SK-N-SH (cell line): Measurements from ENCODE around the gene PEX14. TPM values are rescaled to one million over a fixed set of nuclear protein-coding genes. Genes with fewer than 3 reads are reported as not detected.

Source experiments
- CTCF ChIA-PET: fragments of 300-600, 350-600 bp; formaldehyde crosslinking; extraction: SDS; loops from one replicate; lab custom pipeline; 2021; lab: Yijun Ruan, JAX
- POLR2A ChIA-PET: fragments of 350-600 bp; sonication (Branson Sonifier 250); formaldehyde crosslinking; extraction: SDS; loops from one replicate; lab custom pipeline; 2020; ENCODE audit warnings: antibody characterized with exemption, inconsistent platforms; lab: Yijun Ruan, JAX
- DNase-seq: peaks from one replicate; pipeline ENCODE4 v3.0.0; 2012
- H2AFZ ChIP-seq: fragments of 200-600 bp; sonication (generic); 2 replicates; pipeline ENCODE4 v1.8.1; 2016; ENCODE audit warnings: antibody characterized with exemption, mild to moderate bottlenecking, low read depth
- H3F3A ChIP-seq: fragments of 200-600 bp; sonication (generic); replicated peaks from 2 replicates; pipeline ENCODE3; 2016; ENCODE audit warnings: antibody characterized with exemption, mild to moderate bottlenecking; ENCODE audit not compliant: insufficient read depth
- H3K27ac ChIP-seq, 2 experiments: fragments of 200-500 bp in 1 of 2; fragments of 200-600 bp in 1 of 2; sonication (Bioruptor generic) in 1 of 2; sonication (generic), shearing (Covaris generic) in 1 of 2; 2 replicates each; pipeline versions ENCODE4 v1.5.1 to v1.6.1; 2014 to 2016; ENCODE audit warnings: low read depth in 2 of 2, inconsistent platforms in 1 of 2, low read length in 1 of 2, mild to moderate bottlenecking in 1 of 2, mixed read lengths in 1 of 2
- H3K27me3 ChIP-seq: fragments of 200-600 bp; sonication (generic), shearing (Covaris generic); 2 replicates; pipeline ENCODE4 v1.6.1; 2016; ENCODE audit warnings: mixed run types; ENCODE audit not compliant: insufficient read depth
- H3K36me3 ChIP-seq, 2 experiments: fragments of 200-500 bp in 1 of 2; fragments of 200-600 bp in 1 of 2; sonication (Bioruptor generic) in 1 of 2; sonication (generic) in 1 of 2; replicated peaks in 1 of 2; 2 replicates each; pipeline versions ENCODE3 to v1.5.1; 2014 to 2016; ENCODE audit warnings: low read length in 1 of 2, mild to moderate bottlenecking in 1 of 2; ENCODE audit not compliant: insufficient read depth in 2 of 2, control insufficient read depth in 1 of 2
- H3K4me1 ChIP-seq, 2 experiments: fragments of 200-500 bp in 1 of 2; fragments of 200-600 bp in 1 of 2; sonication (Bioruptor generic) in 1 of 2; sonication (generic), shearing (Covaris generic) in 1 of 2; 2 replicates each; pipeline versions ENCODE4 v1.5.1 to v1.6.1; 2014 to 2016; ENCODE audit warnings: low read depth in 1 of 2, low read length in 1 of 2, mixed run types in 1 of 2; ENCODE audit not compliant: insufficient read depth in 2 of 2, control insufficient read depth in 1 of 2
- H3K4me2 ChIP-seq: fragments of 200-600 bp; sonication (generic), shearing (Covaris generic); 2 replicates; pipeline ENCODE4 v1.6.1; 2017; ENCODE audit warnings: mixed run types
- H3K4me3 ChIP-seq, 2 experiments: fragments of 200-500 bp in 1 of 2; fragments of 200-600 bp in 1 of 2; sonication (Bioruptor generic) in 1 of 2; sonication (generic), shearing (Covaris generic) in 1 of 2; 2 replicates each; pipeline versions ENCODE4 v1.5.1 to v1.8.1; 2014 to 2016; ENCODE audit warnings: low read depth in 2 of 2, inconsistent platforms in 1 of 2, low read length in 1 of 2, mild to moderate bottlenecking in 1 of 2, mixed read lengths in 1 of 2, moderate library complexity in 1 of 2
- H3K79me2 ChIP-seq: fragments of 200-600 bp; sonication (generic); 2 replicates; pipeline ENCODE4 v1.8.1; 2017; ENCODE audit warnings: mild to moderate bottlenecking; ENCODE audit not compliant: insufficient read depth
- H3K9ac ChIP-seq: fragments of 200-600 bp; sonication (generic); 2 replicates; pipeline ENCODE4 v1.6.1; 2017; ENCODE audit warnings: mixed run types
- H3K9me2 ChIP-seq: fragments of 200-600 bp; sonication (generic); 2 replicates; pipeline ENCODE4 v1.6.1; 2017; ENCODE audit warnings: mixed run types
- H3K9me3 ChIP-seq: fragments of 200-600 bp; sonication (generic); 2 replicates; pipeline ENCODE4 v1.6.1; 2017; ENCODE audit warnings: mixed run types, mild to moderate bottlenecking, moderate library complexity
- H4K20me1 ChIP-seq: fragments of 200-600 bp; sonication (generic); 2 replicates; pipeline ENCODE4 v1.6.1; 2017; ENCODE audit warnings: mild to moderate bottlenecking, mixed run types; ENCODE audit not compliant: insufficient read depth
- FOSL2 ChIP-seq: IDR thresholded peaks from 2 replicates; pipeline ENCODE4 v1.4.0; 2012; ENCODE audit warnings: low read depth, mild to moderate bottlenecking, moderate library complexity, borderline replicate concordance
- IRF3 ChIP-seq: fragments of 150-350 bp; IDR thresholded peaks from 2 replicates; pipeline ENCODE4 v1.6.1; 2016; ENCODE audit warnings: mild to moderate bottlenecking, low read depth, low read length
- MXI1 ChIP-seq: IDR thresholded peaks from 2 replicates; pipeline ENCODE4 v1.6.1; 2012; ENCODE audit warnings: mild to moderate bottlenecking, low read depth, low read length, improper control_type of control experiment
- NRF1 ChIP-seq: IDR thresholded peaks from 2 replicates; pipeline ENCODE4 v1.6.1; 2012; ENCODE audit warnings: low read depth, mild to moderate bottlenecking, low read length
- RCOR1 ChIP-seq: fragments of 150-350 bp; IDR thresholded peaks from 2 replicates; pipeline ENCODE4 v1.6.1; 2017; ENCODE audit warnings: antibody characterized with exemption, low read length
- REST ChIP-seq: IDR thresholded peaks from 2 replicates; pipeline ENCODE4 v1.6.1; 2012; ENCODE audit warnings: mild to moderate bottlenecking, low read depth, low read length, moderate library complexity
- SIN3A ChIP-seq: IDR thresholded peaks from 2 replicates; pipeline ENCODE4 v1.6.1; 2012; ENCODE audit warnings: low read depth, mild to moderate bottlenecking, low read length, moderate library complexity, borderline replicate concordance
- WGBS: methylation state at CpG from one replicate; pipeline ENCODE4 v1.1.6; 2017; ENCODE audit warnings: low lambda C conversion rate; 5-methylcytosine and 5-hydroxymethylcytosine counted together
- polyA plus RNA-seq, 3 experiments: library from polyadenylated mRNA; depleted of rRNA; stranded (reverse); fragments of >200 nt; gene quantifications; 2 replicates each; pipeline ENCODE4 v1.2.3, GENCODE V29; 2012

Gene PEX14
- polyA plus RNA-seq, 1 of the 3 experiments (the other 2 are of a cell fraction): 36.2 TPM

- H4K20me1 ChIP-seq: peaks cover 13% of the 10 kb centered on the region; the same call in 1 of the 2 replicates
- 95% methylated on average over 10 of the region's 10 CpGs for WGBS
- H3K79me2 ChIP-seq: peaks cover 79% of the 10 kb centered on the region
Measured at GRCh38 chr1:10495475-10495817, 20.7 kb downstream of the PEX14 start.

DNA sequence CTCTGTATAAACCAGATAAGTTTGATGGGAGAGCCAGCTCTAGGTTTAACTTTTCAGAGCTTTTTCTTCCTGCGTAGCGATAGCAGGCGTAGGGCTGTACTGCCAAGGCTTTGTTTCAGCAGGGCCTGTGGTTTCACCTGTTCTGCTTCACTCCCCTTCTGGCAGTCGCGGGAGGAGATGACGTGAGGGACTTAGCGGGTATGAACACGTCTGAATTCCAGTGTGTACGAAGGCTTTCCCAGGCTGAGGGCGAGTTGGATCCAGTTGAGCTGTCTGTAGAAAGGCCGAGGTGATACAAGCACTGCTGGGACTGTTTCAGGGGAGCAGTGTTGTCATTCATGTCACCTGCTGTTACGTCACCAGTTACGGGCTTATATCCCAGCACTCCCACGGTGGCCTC lies 21.2 kb downstream of the PEX14 start:
- H3K9me3 ChIP-seq: no peaks in the 10 kb centered on the region
- WGBS: 94% methylated on average over 14 of the region's 14 CpGs
- H3K36me3 ChIP-seq: peaks cover 4 to 13% of the 10 kb centered on the region in 2 experiments
- no peak overlapping the region for H3K4me2 ChIP-seq
- H3K79me2 ChIP-seq: peaks cover 74% of the 10 kb centered on the region
- peaks cover 0 to 10% of the 10 kb centered on the region in 2 experiments; a peak in 1 of 4 replicates for H3K4me1 ChIP-seq
- POLR2A ChIA-PET: interaction anchor here (0.6 kb wide), 1 partner anchor 11 kb away, joined by 3 read pairs; no protein-coding TSS in a partner anchor
- H2AFZ ChIP-seq: no peak overlapping the region
- H3K4me3 ChIP-seq: no peak overlapping the region
- H4K20me1 ChIP-seq: peaks cover 13% of the 10 kb centered on the region; the same call in 1 of the 2 replicates
- H3F3A ChIP-seq: peaks cover 3% of the 10 kb centered on the region
- no peaks in the 10 kb centered on the region for H3K27me3 ChIP-seq
- CTCF ChIA-PET: interaction anchor here (0.6 to 11.5 kb wide), 10 partner anchors 10 to 1661 kb away, joined by 3 to 203 read pairs (median 10); partner anchors contain the start of gene CENPS
- no peak overlapping the region for H3K27ac ChIP-seq
- no peak overlapping the region for H3K9ac ChIP-seq
- TF ChIP-seq FOSL2 (no peak), REST (no peak), RCOR1 (no peak)
- no peaks in the 10 kb centered on the region for H3K9me2 ChIP-seq
- no peak for DNase-seq

More at GRCh38 chr1:10495475-10495817, 20.7 kb downstream of the PEX14 start:
- Histone ChIP-seq H2AFZ (no peak overlapping the region), H3K9me2 (no peaks in the 10 kb centered on the region), H3K27ac (peak overlapping the region in 1 of 2 experiments; percentile 26; a peak in 2 of 4 replicates), H3K9me3 (no peaks in the 10 kb centered on the region), H3F3A (peaks cover 3% of the 10 kb centered on the region), H3K4me1 (peaks cover 0 to 10% of the 10 kb centered on the region in 2 experiments; a peak in 1 of 4 replicates), H3K4me2 (peak overlapping the region; percentile 83), H3K36me3 (peaks cover 4 to 13% of the 10 kb centered on the region in 2 experiments), H3K4me3 (0 out of 4 replicates have a peak overlapping the region, but pooled peaks of 1 of the 2 experiments have one; percentile 52), H3K27me3 (no peaks in the 10 kb centered on the region), H3K9ac (no peak overlapping the region)
- TF ChIP-seq IRF3: no peak
- no peak for TF ChIP-seq MXI1
- TF ChIP-seq SIN3A: no peak
- no peak for TF ChIP-seq FOSL2
- no peak for TF ChIP-seq NRF1
- ChIA-PET CTCF (interaction anchor here (0.6 to 11.5 kb wide), 49 partner anchors 10 to 1662 kb away, joined by 3 to 203 read pairs (median 5); partner anchors contain the start of genes CENPS and PEX14), POLR2A (interaction anchor here (2.3 kb wide), 1 partner anchor 65 kb away, joined by 11 read pairs; the partner anchor contains the start of gene CENPS)
- no peak for DNase-seq
